Panc1 (cell line): ENCODE data around the gene SSC4D. TPM values are rescaled to one million over a fixed set of nuclear protein-coding genes. Genes with fewer than 3 reads are reported as not detected.
A peak's percentile ranks its signal among the peaks of the same experiment; 100 is the strongest.

Experiments used
- ATAC-seq: fragments of 200-7000 bp; cut with Tn5 transposase; 2 replicates; pipeline ENCODE4 v1.9.1; 2020; ENCODE audit warnings: mild to moderate bottlenecking, moderate library complexity
- BruUV-seq: library from RNA; stranded (reverse); fragments of 400-500 nt; replicated peaks from 2 replicates; lab custom pipeline; 2021; lab: Mats Ljungman, UMichigan
- CTCF ChIA-PET: fragments of 300-600 bp; sonication (Branson Sonifier 250); formaldehyde crosslinking; loops from one replicate; lab custom pipeline; 2022; ENCODE audit warnings: antibody characterized with exemption; lab: Charles Lee
- POLR2A ChIA-PET: fragments of 300-600 bp; sonication (Branson Sonifier 250); formaldehyde crosslinking; loops from one replicate; lab custom pipeline; 2022; ENCODE audit warnings: antibody characterized with exemption; lab: Charles Lee
- DNase-seq: peaks from one replicate; pipeline ENCODE4 v3.0.0-alpha.2; 2010; ENCODE audit warnings: low read depth, low spot score
- H3K27ac ChIP-seq: 2 replicates; pipeline ENCODE4 v1.5.1; 2011; ENCODE audit warnings: mild to moderate bottlenecking, low read length, inconsistent platforms
- H3K27me3 ChIP-seq: fragments of 200-500 bp; sonication (Bioruptor generic); 2 replicates; pipeline ENCODE4 v1.6.0; 2014; ENCODE audit warnings: low read length, inconsistent platforms; ENCODE audit not compliant: control insufficient read depth, insufficient read depth
- H3K36me3 ChIP-seq: fragments of 200-500 bp; sonication (Bioruptor generic); 2 replicates; pipeline ENCODE4 v1.5.1; 2014; ENCODE audit warnings: inconsistent platforms, mild to moderate bottlenecking, low read length, moderate library complexity; ENCODE audit not compliant: control insufficient read depth, insufficient read depth
- H3K4me1 ChIP-seq: 2 replicates; pipeline ENCODE4 v1.5.1; 2011; ENCODE audit warnings: inconsistent platforms, mild to moderate bottlenecking, low read length, moderate library complexity; ENCODE audit not compliant: control insufficient read depth, insufficient read depth
- H3K4me3 ChIP-seq, 2 experiments: 2 replicates each; pipeline ENCODE4 v1.5.1; 2011 to 2012; ENCODE audit warnings: low read depth in 2 of 2, low read length in 2 of 2, mild to moderate bottlenecking in 2 of 2, inconsistent platforms in 1 of 2, moderate library complexity in 1 of 2
- H3K9me3 ChIP-seq: fragments of 200-500 bp; sonication (Bioruptor generic); 2 replicates; pipeline ENCODE4 v1.5.1; 2014; ENCODE audit warnings: low read depth, mild to moderate bottlenecking, inconsistent platforms, low read length, moderate library complexity; ENCODE audit not compliant: control insufficient read depth, insufficient read depth
- POLR2AphosphoS5 ChIP-seq: IDR thresholded peaks from 2 replicates; pipeline ENCODE4 v1.6.1; 2012; ENCODE audit warnings: mild to moderate bottlenecking, low read depth, low read length, moderate library complexity
- SIN3A ChIP-seq: IDR thresholded peaks from 2 replicates; pipeline ENCODE4 v1.6.1; 2012; ENCODE audit warnings: low read depth, mild to moderate bottlenecking, low read length, moderate library complexity, borderline replicate concordance; ENCODE audit not compliant: insufficient read depth
- TCF7L2 ChIP-seq: IDR thresholded peaks from 2 replicates; pipeline ENCODE4 v1.6.1; 2011; ENCODE audit warnings: mild to moderate bottlenecking, low read depth, low read length, inconsistent platforms
- in situ Hi-C: cut with HindIII; loops from 2 replicates; pipeline ENCODE4 v1.10.0; 2016; ENCODE audit warnings: low sequenced_read_pairs, low pct_unique_long_range_greater_than_20kb
- intact Hi-C: fragments of 100-400 bp; cut with micrococcal nuclease; formaldehyde crosslinking; loops from one replicate; pipeline ENCODE4 v1.10.0; 2022; ENCODE audit not compliant: unreplicated experiment
- total RNA-seq: library from RNA; stranded (reverse); gene quantifications from one replicate; pipeline ENCODE4 v1.2.1, GENCODE V29; 2021; ENCODE audit not compliant: unreplicated experiment
- TF ChIP-seq, protein P1 (sequence below): fragments of 450-650 bp; IDR thresholded peaks from 2 replicates; pipeline ENCODE4 v1.5.1; 2017; ENCODE audit warnings: mild to moderate bottlenecking
- TF ChIP-seq, protein P2 (sequence below), 2 experiments: IDR thresholded peaks; 2 replicates each; pipeline ENCODE4 v1.6.1; 2011 to 2012; ENCODE audit warnings: low read depth in 2 of 2, control low read depth in 1 of 2, low read length in 1 of 2, mild to moderate bottlenecking in 1 of 2, moderate library complexity in 1 of 2; ENCODE audit not compliant: insufficient read depth in 1 of 2

The SSC4D gene
- total RNA-seq, 1 experiment from 2014 or later: 1.6 TPM

DNA sequence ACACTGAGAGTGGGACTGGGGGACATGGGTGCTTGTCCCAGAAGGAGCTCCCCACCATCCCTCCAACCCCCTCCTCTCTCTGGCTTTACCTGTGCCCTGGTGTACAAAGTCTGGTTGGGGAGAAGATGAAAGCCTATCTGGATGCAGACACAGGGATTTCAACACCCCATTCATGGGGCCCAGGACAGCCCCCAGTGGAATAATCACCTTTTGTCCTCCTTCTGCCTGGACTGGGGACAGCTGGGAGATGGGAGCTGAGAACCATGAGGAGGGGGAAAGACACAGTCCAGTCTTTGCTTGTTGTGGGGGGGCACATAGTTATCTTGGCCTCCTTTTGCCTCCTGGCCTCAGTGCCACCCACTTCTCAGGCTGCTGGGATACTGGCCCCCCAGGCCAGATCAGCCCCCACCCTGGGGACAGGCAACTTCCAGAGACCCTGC, 1.4 kb downstream of the SSC4D start:
- Histone ChIP-seq H3K4me3 (no peak overlapping the region), H3K36me3 (no peaks in the 10 kb centered on the region), H3K4me1 (no peaks in the 10 kb centered on the region), H3K9me3 (no peaks in the 10 kb centered on the region), H3K27ac (no peak overlapping the region), H3K27me3 (no peaks in the 10 kb centered on the region)
- ChIA-PET POLR2A (no interaction called here), CTCF (no interaction called here)
- in situ Hi-C loops: no loop called here
- no peak for TF ChIP-seq TCF7L2
- TF ChIP-seq POLR2AphosphoS5: no peak
- no peak for TF ChIP-seq SIN3A
- TF ChIP-seq, protein P1, sequence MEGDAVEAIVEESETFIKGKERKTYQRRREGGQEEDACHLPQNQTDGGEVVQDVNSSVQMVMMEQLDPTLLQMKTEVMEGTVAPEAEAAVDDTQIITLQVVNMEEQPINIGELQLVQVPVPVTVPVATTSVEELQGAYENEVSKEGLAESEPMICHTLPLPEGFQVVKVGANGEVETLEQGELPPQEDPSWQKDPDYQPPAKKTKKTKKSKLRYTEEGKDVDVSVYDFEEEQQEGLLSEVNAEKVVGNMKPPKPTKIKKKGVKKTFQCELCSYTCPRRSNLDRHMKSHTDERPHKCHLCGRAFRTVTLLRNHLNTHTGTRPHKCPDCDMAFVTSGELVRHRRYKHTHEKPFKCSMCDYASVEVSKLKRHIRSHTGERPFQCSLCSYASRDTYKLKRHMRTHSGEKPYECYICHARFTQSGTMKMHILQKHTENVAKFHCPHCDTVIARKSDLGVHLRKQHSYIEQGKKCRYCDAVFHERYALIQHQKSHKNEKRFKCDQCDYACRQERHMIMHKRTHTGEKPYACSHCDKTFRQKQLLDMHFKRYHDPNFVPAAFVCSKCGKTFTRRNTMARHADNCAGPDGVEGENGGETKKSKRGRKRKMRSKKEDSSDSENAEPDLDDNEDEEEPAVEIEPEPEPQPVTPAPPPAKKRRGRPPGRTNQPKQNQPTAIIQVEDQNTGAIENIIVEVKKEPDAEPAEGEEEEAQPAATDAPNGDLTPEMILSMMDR: no peak
- TF ChIP-seq, protein P2, sequence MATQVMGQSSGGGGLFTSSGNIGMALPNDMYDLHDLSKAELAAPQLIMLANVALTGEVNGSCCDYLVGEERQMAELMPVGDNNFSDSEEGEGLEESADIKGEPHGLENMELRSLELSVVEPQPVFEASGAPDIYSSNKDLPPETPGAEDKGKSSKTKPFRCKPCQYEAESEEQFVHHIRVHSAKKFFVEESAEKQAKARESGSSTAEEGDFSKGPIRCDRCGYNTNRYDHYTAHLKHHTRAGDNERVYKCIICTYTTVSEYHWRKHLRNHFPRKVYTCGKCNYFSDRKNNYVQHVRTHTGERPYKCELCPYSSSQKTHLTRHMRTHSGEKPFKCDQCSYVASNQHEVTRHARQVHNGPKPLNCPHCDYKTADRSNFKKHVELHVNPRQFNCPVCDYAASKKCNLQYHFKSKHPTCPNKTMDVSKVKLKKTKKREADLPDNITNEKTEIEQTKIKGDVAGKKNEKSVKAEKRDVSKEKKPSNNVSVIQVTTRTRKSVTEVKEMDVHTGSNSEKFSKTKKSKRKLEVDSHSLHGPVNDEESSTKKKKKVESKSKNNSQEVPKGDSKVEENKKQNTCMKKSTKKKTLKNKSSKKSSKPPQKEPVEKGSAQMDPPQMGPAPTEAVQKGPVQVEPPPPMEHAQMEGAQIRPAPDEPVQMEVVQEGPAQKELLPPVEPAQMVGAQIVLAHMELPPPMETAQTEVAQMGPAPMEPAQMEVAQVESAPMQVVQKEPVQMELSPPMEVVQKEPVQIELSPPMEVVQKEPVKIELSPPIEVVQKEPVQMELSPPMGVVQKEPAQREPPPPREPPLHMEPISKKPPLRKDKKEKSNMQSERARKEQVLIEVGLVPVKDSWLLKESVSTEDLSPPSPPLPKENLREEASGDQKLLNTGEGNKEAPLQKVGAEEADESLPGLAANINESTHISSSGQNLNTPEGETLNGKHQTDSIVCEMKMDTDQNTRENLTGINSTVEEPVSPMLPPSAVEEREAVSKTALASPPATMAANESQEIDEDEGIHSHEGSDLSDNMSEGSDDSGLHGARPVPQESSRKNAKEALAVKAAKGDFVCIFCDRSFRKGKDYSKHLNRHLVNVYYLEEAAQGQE (IDR thresholded peaks at IDR 0.05; ENCODE audit: insufficient read depth in 1 of 2, low read depth in 2 of 2, low read length in 1 of 2): no peak
- DNase-seq: no peak
- intact Hi-C loops: no loop called here
- no peak for ATAC-seq
- no TSS peak for BruUV-seq

DNA sequence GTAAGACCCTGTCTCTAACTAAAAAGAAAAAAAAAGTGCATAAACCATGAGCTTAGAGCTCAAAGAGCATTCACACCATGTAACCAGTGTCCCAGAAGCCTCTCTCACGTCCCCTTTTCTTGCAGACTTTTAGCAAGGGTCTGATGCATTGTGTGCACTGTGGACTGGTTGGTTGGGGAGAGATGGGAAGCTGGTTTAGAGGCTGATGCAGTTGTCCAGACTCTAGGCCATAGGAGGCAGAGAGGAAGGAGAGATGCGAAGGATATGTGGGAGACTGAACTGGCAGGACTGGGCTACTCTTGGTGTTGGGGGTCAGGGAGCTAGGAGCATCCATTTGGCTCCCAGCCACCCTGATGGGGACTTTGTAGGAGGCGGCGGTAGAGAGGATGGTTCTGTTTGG, 1.8 kb downstream of the SSC4D start:
- DNase-seq (no peak), ATAC-seq (0 out of 2 replicates have a peak, but pooled peaks have one; percentile 15)
- Histone ChIP-seq H3K4me3 (no peak overlapping the region), H3K4me1 (no peaks in the 10 kb centered on the region), H3K27me3 (no peaks in the 10 kb centered on the region), H3K27ac (no peak overlapping the region), H3K9me3 (no peaks in the 10 kb centered on the region), H3K36me3 (no peaks in the 10 kb centered on the region)
- intact Hi-C loops: no loop called here
- CTCF ChIA-PET: no interaction called here
- BruUV-seq: no TSS peak
- POLR2A ChIA-PET: no interaction called here
- in situ Hi-C loops: no loop called here
- TF ChIP-seq SIN3A (no peak), TCF7L2 (no peak), POLR2AphosphoS5 (no peak)
- TF ChIP-seq, protein P2 (IDR thresholded peaks at IDR 0.05; ENCODE audit: insufficient read depth in 1 of 2, low read depth in 2 of 2, low read length in 1 of 2): no peak
- TF ChIP-seq, protein P1: no peak
